ES-I3 (cell line): ENCODE results near the gene CDH4.

Experiments used
- H3K36me3 ChIP-seq: 2 replicates; pipeline ENCODE4 v1.6.1; 2013; ENCODE audit warnings: mild to moderate bottlenecking, low read length, control low read depth, moderate library complexity; ENCODE audit not compliant: insufficient read depth
- H3K4me1 ChIP-seq: 2 replicates; pipeline ENCODE4 v1.6.1; 2013; ENCODE audit warnings: mild to moderate bottlenecking, control low read depth, low read length; ENCODE audit not compliant: insufficient read depth
- H3K9ac ChIP-seq: 2 replicates; pipeline ENCODE4 v1.6.1; 2013; ENCODE audit warnings: low read depth, mild to moderate bottlenecking, low read length, moderate library complexity
- H3K9me3 ChIP-seq: 2 replicates; pipeline ENCODE4 v1.6.1; 2013; ENCODE audit warnings: mild to moderate bottlenecking, low read length, moderate library complexity; ENCODE audit not compliant: control insufficient read depth, insufficient read depth

The CDH4 gene

DNA sequence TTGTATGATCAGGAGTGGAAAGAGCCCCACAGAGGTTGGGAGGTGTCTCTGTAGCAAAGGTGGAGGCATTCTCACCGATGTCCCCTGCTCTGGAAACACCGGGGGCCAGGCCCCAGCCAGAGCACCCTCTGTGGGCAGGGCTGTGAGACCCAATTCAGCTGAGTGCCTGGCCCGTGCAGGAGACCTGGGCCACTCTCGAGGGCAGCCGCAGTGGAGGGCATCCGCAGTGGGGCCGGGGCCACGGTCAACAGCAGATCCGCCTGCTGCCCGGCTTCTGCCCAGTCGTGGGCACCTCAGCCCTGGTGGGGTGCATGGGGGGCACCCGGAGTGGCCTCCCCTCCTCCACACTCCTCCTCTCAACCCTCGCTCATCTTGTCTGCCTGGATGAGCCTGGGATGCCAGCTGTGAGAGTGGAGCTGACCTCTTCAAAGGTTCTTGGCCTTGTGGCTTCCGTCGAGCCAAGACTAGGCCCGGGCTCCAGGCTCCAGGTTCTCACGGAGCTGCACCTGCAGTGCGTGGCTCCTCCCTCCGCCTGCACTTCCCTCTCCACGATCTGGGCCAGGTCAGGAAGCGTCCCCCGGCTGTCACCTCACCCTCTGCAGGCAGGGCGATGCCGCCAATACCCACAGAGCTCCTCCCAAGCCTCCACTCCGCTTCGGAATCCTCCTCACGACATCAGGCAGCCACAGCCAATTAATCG is 678.9 kb downstream of the CDH4 start:
- H3K9me3 ChIP-seq = no peaks in the 10 kb centered on the region
- no peaks in the 10 kb centered on the region for H3K4me1 ChIP-seq
- H3K9ac ChIP-seq = no peak overlapping the region
- no peaks in the 10 kb centered on the region for H3K36me3 ChIP-seq

DNA sequence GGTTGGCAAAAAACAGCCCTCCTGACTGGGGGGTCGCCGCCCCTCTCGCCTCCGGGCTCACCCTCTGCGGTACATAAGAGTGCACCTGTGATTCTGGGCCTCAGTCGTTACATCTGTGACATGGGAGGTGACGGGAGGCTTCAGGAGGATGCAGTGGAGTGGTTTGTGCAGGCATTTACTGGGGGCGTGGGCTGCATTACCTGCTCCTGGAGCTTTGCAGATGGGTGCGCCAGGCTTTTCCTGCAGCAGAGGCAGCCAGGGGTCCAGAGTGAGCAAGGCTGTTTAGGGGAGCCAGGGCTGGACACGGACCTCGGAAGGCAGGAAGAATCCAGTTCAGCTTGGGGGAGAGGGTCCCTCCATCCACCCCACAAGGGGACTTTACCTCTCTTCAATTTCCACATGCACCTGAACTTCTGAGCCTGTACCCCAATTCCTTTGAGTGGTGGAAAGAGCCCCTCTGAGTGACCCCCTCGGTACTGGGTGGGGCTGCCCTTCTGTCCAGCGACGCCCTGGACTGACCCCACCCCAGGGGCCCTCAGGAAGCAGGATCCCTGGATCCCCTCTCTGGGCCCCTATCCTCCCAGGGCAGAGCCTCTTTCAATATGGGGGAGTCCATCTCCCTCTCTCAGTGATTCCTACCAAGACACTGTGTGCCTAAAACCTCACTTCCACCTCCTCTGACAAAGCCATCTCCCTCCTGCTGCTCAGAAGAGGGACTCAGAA is 679.6 kb downstream of the CDH4 start:
- Histone ChIP-seq H3K36me3 (no peaks in the 10 kb centered on the region), H3K9ac (no peak overlapping the region), H3K9me3 (no peaks in the 10 kb centered on the region), H3K4me1 (no peaks in the 10 kb centered on the region)

- H3K9ac ChIP-seq = no peak overlapping the region
- H3K9me3 ChIP-seq = no peaks in the 10 kb centered on the region
- no peaks in the 10 kb centered on the region for H3K4me1 ChIP-seq
- no peaks in the 10 kb centered on the region for H3K36me3 ChIP-seq
These were observed 680.1 kb downstream of the CDH4 start for GRCh38 chr20:61932199-61932592.

DNA sequence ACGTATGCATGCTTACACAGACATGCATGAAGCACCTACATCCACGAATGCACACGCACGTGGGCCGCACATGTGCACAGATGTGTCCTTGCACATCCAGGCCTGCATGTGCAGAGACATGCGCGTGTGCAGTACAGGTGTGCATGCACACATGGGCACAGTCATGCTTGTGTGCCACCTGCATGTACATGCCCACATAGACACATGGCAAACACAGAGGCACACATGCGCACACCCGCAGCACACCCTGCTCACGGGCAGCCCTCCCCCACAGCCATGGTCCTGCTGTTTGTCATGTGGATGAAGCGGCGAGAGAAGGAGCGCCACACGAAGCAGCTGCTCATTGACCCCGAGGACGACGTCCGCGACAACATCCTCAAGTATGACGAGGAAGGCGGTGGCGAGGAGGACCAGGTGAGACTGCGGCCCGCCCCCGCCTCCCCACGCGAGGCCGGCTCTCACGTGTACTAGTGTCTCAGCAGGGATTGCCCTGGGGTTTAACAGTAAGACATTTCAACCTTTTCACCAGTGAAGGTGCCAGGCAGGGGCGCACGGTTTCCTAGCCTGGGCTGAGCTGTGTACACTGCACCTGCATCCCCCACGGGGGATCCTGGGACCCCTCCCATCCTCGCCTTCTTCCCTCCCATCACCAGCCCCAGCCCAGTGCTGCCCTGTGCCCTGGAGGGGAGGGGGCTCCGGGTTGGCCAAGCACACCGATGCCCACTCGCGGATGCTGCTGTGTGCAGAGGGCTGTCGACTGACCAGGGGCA is 680.8 kb downstream of the CDH4 start:
- no peaks in the 10 kb centered on the region for H3K36me3 ChIP-seq
- H3K4me1 ChIP-seq = no peaks in the 10 kb centered on the region
- no peak overlapping the region for H3K9ac ChIP-seq
- H3K9me3 ChIP-seq = no peaks in the 10 kb centered on the region

GRCh38 chr20:61933481-61933950 is 681.5 kb downstream of the CDH4 start:
- no peaks in the 10 kb centered on the region for H3K36me3 ChIP-seq
- H3K9me3 ChIP-seq = no peaks in the 10 kb centered on the region
- no peak overlapping the region for H3K9ac ChIP-seq
- no peaks in the 10 kb centered on the region for H3K4me1 ChIP-seq

DNA sequence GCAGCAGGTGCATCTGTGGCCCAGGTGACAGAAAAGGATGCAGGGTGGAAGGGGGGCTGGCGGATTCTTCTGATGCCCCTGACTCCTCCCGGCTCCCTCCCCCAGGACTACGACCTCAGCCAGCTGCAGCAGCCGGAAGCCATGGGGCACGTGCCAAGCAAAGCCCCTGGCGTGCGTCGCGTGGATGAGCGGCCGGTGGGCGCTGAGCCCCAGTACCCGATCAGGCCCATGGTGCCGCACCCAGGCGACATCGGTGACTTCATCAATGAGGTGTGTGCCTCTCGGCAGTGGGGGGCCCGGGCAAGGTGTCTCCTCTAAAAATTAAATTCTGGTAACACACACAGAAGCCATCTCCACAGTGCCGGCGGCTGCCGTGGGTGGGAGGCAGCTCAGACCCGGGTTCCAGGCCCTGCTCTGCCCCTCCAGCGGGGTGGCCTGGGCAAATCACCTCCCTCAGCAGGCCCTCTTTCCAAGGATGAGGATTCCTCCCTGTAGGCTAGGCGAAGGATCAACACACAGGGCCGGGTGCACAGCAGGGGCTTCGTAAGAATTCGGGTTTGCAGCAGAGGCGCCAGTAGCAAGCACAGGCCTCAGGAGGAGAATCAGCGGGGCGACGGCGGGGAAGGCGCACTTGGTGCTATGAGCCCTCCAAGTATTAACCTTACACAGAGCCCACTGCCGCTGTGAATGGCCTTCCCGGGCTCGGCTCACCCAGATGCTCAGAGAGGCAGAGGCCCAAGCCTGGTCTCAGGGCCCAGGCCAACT is 682.1 kb downstream of the CDH4 start:
- no peak overlapping the region for H3K9ac ChIP-seq
- H3K9me3 ChIP-seq = no peaks in the 10 kb centered on the region
- no peaks in the 10 kb centered on the region for H3K36me3 ChIP-seq
- H3K4me1 ChIP-seq = no peaks in the 10 kb centered on the region

- no peaks in the 10 kb centered on the region for H3K36me3 ChIP-seq
- H3K9ac ChIP-seq = no peak overlapping the region
- no peaks in the 10 kb centered on the region for H3K9me3 ChIP-seq
- no peaks in the 10 kb centered on the region for H3K4me1 ChIP-seq
These were observed 682.9 kb downstream of the CDH4 start for GRCh38 chr20:61934716-61935530.

DNA sequence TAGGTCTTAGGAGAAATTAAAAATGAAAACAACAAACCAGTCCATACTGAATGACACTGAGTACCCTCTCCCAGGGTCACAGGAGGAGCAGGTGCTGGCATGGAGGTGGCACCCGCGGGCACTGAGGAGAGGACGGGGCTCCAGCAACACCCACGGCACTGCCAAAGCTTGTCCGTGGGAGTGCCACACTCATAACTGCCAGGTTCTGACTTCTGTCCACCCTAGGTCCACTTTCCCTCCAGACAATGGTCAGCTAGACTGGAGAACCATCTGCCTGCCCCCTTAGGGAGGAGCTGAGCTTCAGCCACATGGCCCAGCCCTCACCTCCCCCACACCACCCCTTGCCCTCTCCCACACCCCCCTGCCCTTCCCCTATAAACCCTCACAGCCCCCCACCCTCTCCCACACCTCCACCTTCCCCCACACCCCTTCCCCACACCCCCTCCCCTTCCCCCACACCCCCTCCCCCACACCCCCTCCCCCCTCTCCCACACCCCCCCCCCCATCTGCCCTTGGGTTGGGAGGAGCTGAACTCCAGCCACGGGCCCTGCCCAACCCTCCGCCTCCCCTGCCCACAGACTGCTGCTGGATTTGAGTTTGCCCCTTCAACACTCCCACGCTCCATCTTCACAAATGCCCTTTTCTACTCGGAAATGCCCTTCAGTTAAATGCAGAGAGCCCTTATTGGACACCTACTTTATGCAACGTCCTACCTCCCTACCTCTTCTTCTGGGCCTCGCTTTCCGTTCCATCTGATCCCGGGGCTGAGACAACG is 684.1 kb downstream of the CDH4 start:
- no peaks in the 10 kb centered on the region for H3K4me1 ChIP-seq
- H3K9me3 ChIP-seq = no peaks in the 10 kb centered on the region
- no peaks in the 10 kb centered on the region for H3K36me3 ChIP-seq

DNA sequence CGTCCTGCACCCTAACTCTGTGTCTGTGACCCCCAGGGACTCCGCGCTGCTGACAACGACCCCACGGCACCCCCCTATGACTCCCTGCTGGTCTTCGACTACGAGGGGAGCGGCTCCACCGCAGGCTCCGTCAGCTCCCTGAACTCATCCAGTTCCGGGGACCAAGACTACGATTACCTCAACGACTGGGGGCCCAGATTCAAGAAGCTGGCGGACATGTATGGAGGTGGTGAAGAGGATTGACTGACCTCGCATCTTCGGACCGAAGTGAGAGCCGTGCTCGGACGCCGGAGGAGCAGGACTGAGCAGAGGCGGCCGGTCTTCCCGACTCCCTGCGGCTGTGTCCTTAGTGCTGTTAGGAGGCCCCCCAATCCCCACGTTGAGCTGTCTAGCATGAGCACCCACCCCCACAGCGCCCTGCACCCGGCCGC is 684.7 kb downstream of the CDH4 start:
- Histone ChIP-seq H3K9ac (no peak overlapping the region), H3K36me3 (no peaks in the 10 kb centered on the region), H3K4me1 (no peaks in the 10 kb centered on the region), H3K9me3 (no peaks in the 10 kb centered on the region)

More for the DNA sequence above, 684.1 kb downstream of the CDH4 start:
- H3K9ac ChIP-seq = no peak overlapping the region

DNA sequence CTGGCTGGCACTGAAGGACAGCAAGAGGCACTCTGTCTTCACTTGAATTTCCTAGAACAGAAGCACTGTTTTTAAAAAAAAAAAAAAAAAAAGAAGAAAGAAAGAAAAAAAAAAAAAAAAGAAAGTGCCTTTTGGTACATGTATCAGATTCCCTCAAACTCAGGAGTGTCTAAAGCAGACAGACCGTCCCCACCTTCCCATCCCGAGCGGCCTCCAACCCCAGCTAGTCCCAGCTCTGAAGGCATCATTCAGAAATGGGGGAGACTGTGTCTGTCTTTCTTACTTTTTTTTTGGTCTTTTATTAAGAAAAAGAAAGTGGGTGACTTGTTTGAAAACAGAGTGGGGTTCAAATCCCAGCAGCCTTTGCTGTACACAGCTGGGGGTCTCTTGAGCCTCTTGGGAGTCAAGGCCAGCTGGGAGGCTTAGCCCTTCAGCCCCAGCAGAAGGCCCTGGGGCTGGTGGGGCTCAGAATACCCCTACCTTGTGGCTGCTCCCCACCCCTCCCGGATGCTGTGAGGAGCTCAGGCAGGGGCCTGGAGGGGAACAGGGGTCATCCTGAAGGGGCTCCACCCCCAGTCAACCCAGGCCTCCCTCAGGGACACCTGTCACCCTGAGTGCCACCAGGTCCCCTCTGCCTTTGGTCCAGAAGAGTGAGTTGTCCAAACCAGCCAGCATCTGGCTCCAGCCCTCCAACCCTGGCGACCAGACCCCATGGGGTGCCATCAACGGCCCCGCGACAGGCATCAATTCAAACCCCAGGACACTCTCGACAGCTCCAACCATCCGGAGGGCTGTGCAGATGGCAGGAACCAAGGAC is 685.3 kb downstream of the CDH4 start:
- no peak overlapping the region for H3K9ac ChIP-seq
- no peaks in the 10 kb centered on the region for H3K9me3 ChIP-seq
- no peaks in the 10 kb centered on the region for H3K36me3 ChIP-seq
- no peaks in the 10 kb centered on the region for H3K4me1 ChIP-seq

- no peak overlapping the region for H3K9ac ChIP-seq
- no peaks in the 10 kb centered on the region for H3K4me1 ChIP-seq
- H3K9me3 ChIP-seq = no peaks in the 10 kb centered on the region
- H3K36me3 ChIP-seq = no peaks in the 10 kb centered on the region
These were observed 686.1 kb downstream of the CDH4 start for GRCh38 chr20:61937963-61938838.
